H9 (cell line): ENCODE data around the gene CYP2B6. TPM values are rescaled to one million over a fixed set of nuclear protein-coding genes. Genes with fewer than 3 reads are reported as not detected.

Experiments used
- DNase-seq: peaks from one replicate; pipeline ENCODE4 v3.0.0-alpha.2; 2017
- H2AFZ ChIP-seq: one replicate; pipeline ENCODE4 v1.6.1; 2013; ENCODE audit warnings: mild to moderate bottlenecking, low read length, control low read depth, moderate library complexity
- H2AK5ac ChIP-seq: 2 replicates; pipeline ENCODE4 v1.6.1; 2013; ENCODE audit warnings: low read length, control low read depth, mixed read lengths; ENCODE audit not compliant: insufficient read length
- H2BK120ac ChIP-seq: one replicate; pipeline ENCODE4 v1.6.1; 2013; ENCODE audit warnings: low read depth, mild to moderate bottlenecking, low read length, control low read depth, inconsistent platforms; ENCODE audit not compliant: poor library complexity, severe bottlenecking
- H2BK12ac ChIP-seq: 2 replicates; pipeline ENCODE4 v1.6.1; 2013; ENCODE audit warnings: low read length, control low read depth, mixed read lengths, low read depth; ENCODE audit not compliant: insufficient read length
- H2BK15ac ChIP-seq: 2 replicates; pipeline ENCODE4 v1.6.1; 2013; ENCODE audit warnings: low read depth, low read length, control low read depth
- H2BK20ac ChIP-seq: one replicate; pipeline ENCODE4 v1.6.1; 2013; ENCODE audit warnings: low read depth, mild to moderate bottlenecking, low read length, control low read depth, inconsistent platforms; ENCODE audit not compliant: poor library complexity, severe bottlenecking
- H2BK5ac ChIP-seq: 2 replicates; pipeline ENCODE4 v1.6.1; 2013; ENCODE audit warnings: low read length, control low read depth, mixed read lengths; ENCODE audit not compliant: insufficient read length
- H3K14ac ChIP-seq: 2 replicates; pipeline ENCODE4 v1.6.1; 2013; ENCODE audit warnings: low read length, control low read depth; ENCODE audit not compliant: insufficient read depth
- H3K18ac ChIP-seq: 2 replicates; pipeline ENCODE4 v1.6.1; 2013; ENCODE audit warnings: low read depth, mild to moderate bottlenecking, mixed read lengths, low read length, control low read depth; ENCODE audit not compliant: insufficient read length
- H3K23ac ChIP-seq: 2 replicates; pipeline ENCODE4 v1.6.1; 2013; ENCODE audit warnings: low read length, control low read depth, mixed read lengths, low read depth; ENCODE audit not compliant: insufficient read length
- H3K23me2 ChIP-seq: 2 replicates; pipeline ENCODE4 v1.6.1; 2013; ENCODE audit warnings: low read depth, mild to moderate bottlenecking, mixed read lengths, low read length, control low read depth; ENCODE audit not compliant: insufficient read length, poor library complexity, severe bottlenecking
- H3K27ac ChIP-seq: 2 replicates; pipeline ENCODE4 v1.5.1; 2013; ENCODE audit warnings: low read length, control low read depth, mixed read lengths, low read depth; ENCODE audit not compliant: insufficient read length
- H3K27me3 ChIP-seq: 2 replicates; pipeline ENCODE4 v1.6.1; 2013; ENCODE audit warnings: low read length, control low read depth, inconsistent platforms; ENCODE audit not compliant: insufficient read depth
- H3K4ac ChIP-seq: 2 replicates; pipeline ENCODE4 v1.6.1; 2013; ENCODE audit warnings: low read depth, mild to moderate bottlenecking, control low read depth, inconsistent platforms, low read length, moderate library complexity
- H3K4me1 ChIP-seq: 2 replicates; pipeline ENCODE4 v1.6.1; 2013; ENCODE audit warnings: low read length, control low read depth, inconsistent platforms; ENCODE audit not compliant: insufficient read depth
- H3K4me2 ChIP-seq: 2 replicates; pipeline ENCODE4 v1.6.1; 2013; ENCODE audit warnings: low read length, control low read depth, mixed read lengths; ENCODE audit not compliant: insufficient read length, insufficient read depth
- H3K56ac ChIP-seq: 2 replicates; pipeline ENCODE4 v1.6.1; 2013; ENCODE audit warnings: low read depth, mild to moderate bottlenecking, mixed read lengths, low read length, control low read depth; ENCODE audit not compliant: insufficient read length
- H3K79me1 ChIP-seq: 2 replicates; pipeline ENCODE4 v1.6.1; 2013; ENCODE audit warnings: low read depth, mild to moderate bottlenecking, moderate library complexity, low read length, control low read depth, inconsistent platforms; ENCODE audit not compliant: insufficient read depth, poor library complexity, severe bottlenecking
- H3K79me2 ChIP-seq: 2 replicates; pipeline ENCODE4 v1.6.1; 2013; ENCODE audit warnings: low read length, control low read depth, inconsistent platforms; ENCODE audit not compliant: insufficient read depth
- H3K9ac ChIP-seq: 2 replicates; pipeline ENCODE4 v1.6.1; 2013; ENCODE audit warnings: low read length, control low read depth, mixed read lengths; ENCODE audit not compliant: insufficient read length; ENCODE audit errors: extremely low read depth
- H3K9me3 ChIP-seq: one replicate; pipeline ENCODE4 v1.6.1; 2013; ENCODE audit warnings: low read depth, low read length, inconsistent platforms; ENCODE audit not compliant: control insufficient read depth
- H3T11ph ChIP-seq: one replicate; pipeline ENCODE4 v1.6.1; 2013; ENCODE audit warnings: mild to moderate bottlenecking, low read length, control low read depth, inconsistent platforms
- H4K20me1 ChIP-seq: one replicate; pipeline ENCODE4 v1.6.1; 2013; ENCODE audit not compliant: control insufficient read depth, insufficient read length, insufficient read depth
- H4K5ac ChIP-seq: 2 replicates; pipeline ENCODE4 v1.6.1; 2013; ENCODE audit warnings: low read depth, mild to moderate bottlenecking, mixed read lengths, low read length, control low read depth; ENCODE audit not compliant: insufficient read length
- H4K8ac ChIP-seq: replicated peaks from 2 replicates; pipeline ENCODE4 v1.6.1; 2013; ENCODE audit warnings: low read length, control low read depth, mixed read lengths, low read depth; ENCODE audit not compliant: insufficient read length
- H4K91ac ChIP-seq: 2 replicates; pipeline ENCODE4 v1.6.1; 2013; ENCODE audit warnings: low read depth, mild to moderate bottlenecking, moderate library complexity, mixed read lengths, low read length, control low read depth; ENCODE audit not compliant: insufficient read length
- H3K27ac Mint-ChIP-seq, 3 experiments: 2 replicates in 2 of 3; 3 replicates in 1 of 3; pipeline ENCODE4 v1.8.0; 2020 to 2021; ENCODE audit warnings: mixed read lengths in 3 of 3, mild to moderate bottlenecking in 1 of 3, moderate library complexity in 1 of 3
- H3K27me3 Mint-ChIP-seq: 2 replicates; pipeline ENCODE4 v1.8.0; 2021; ENCODE audit warnings: low read depth, mild to moderate bottlenecking, moderate library complexity, mixed read lengths
- H3K36me3 Mint-ChIP-seq, 3 experiments: 2 replicates in 2 of 3; 3 replicates in 1 of 3; pipeline ENCODE4 v1.8.0; 2020 to 2021; ENCODE audit warnings: low read depth in 3 of 3, mixed read lengths in 3 of 3; ENCODE audit not compliant: insufficient read depth in 1 of 3
- H3K4me1 Mint-ChIP-seq, 2 experiments: 2 replicates each; pipeline ENCODE4 v1.8.0; 2020; ENCODE audit warnings: mixed read lengths in 2 of 2
- H3K4me3 Mint-ChIP-seq, 2 experiments: 2 replicates in 1 of 2; 3 replicates in 1 of 2; pipeline ENCODE4 v1.8.0; 2020 to 2021; ENCODE audit warnings: mild to moderate bottlenecking in 2 of 2, mixed read lengths in 2 of 2, moderate library complexity in 1 of 2
- H3K9me3 Mint-ChIP-seq, 2 experiments: 2 replicates in 1 of 2; 3 replicates in 1 of 2; pipeline ENCODE4 v1.8.0; 2020; ENCODE audit warnings: mild to moderate bottlenecking in 2 of 2, mixed read lengths in 2 of 2, moderate library complexity in 1 of 2
- CTCF ChIP-seq: fragments of 200-600 bp; sonication (generic); conservative IDR thresholded peaks from 3 replicates; pipeline ENCODE4 v1.8.0; 2021; ENCODE audit warnings: antibody characterized with exemption, mild to moderate bottlenecking
- WGBS: extraction: QIAGEN DNeasy Blood & Tissue Kit; methylation state at CpG from one replicate; pipeline ENCODE4 v1.1.7; 2013; ENCODE audit warnings: missing lambda C conversion rate, low lambda C conversion rate, mixed read lengths; ENCODE audit not compliant: insufficient read length; ENCODE audit errors: extremely low coverage; 5-methylcytosine and 5-hydroxymethylcytosine counted together
- total RNA-seq: library from RNA; stranded (reverse); gene quantifications from 2 replicates; pipeline ENCODE4 v1.2.1, GENCODE V29; 2021

Gene CYP2B6
- total RNA-seq, 1 experiment from 2014 or later: 3.0 TPM

- Histone ChIP-seq H4K91ac (no peak overlapping the region), H3K79me1 (no peaks in the 10 kb centered on the region), H2AK5ac (no peak overlapping the region), H2BK5ac (no peak overlapping the region), H3K56ac (no peak overlapping the region), H3K4me2 (no peak overlapping the region), H2AFZ (no peak overlapping the region), H3K4me1 (no peaks in the 10 kb centered on the region), H3K23me2 (no peaks in the 10 kb centered on the region), H3K18ac (no peak overlapping the region), H2BK15ac (no peak overlapping the region), H3K27ac (no peak overlapping the region), H3K4ac (no peak overlapping the region), H4K20me1 (no peaks in the 10 kb centered on the region), H2BK20ac (no peak overlapping the region), H2BK120ac (no peak overlapping the region), H3K27me3 (no peaks in the 10 kb centered on the region), H3K23ac (no peak overlapping the region), H4K5ac (no peak overlapping the region), H4K8ac (no peak overlapping the region), H3K9ac (no peak overlapping the region), H3T11ph (no peak overlapping the region), H3K9me3 (no peaks in the 10 kb centered on the region), H2BK12ac (no peak overlapping the region), H3K79me2 (no peaks in the 10 kb centered on the region), H3K14ac (no peak overlapping the region)
- no CpG with 5 or more reads among the region's 6 CpGs for WGBS
- Mint-ChIP-seq H3K4me1 (peaks cover 28 to 31% of the 10 kb centered on the region in 2 experiments), H3K4me3 (no peak overlapping the region), H3K27ac (no peak overlapping the region; a peak in 1 of 7 replicates), H3K9me3 (no peaks in the 10 kb centered on the region), H3K36me3 (0 out of 7 replicates have a peak, but pooled peaks cover 0 to 1% (median 0%) of the 10 kb centered on the region in 3 experiments), H3K27me3 (peaks cover 12% of the 10 kb centered on the region)
- no peak for TF ChIP-seq CTCF
- DNase-seq: no peak
Measured at GRCh38 chr19:41027273-41027967, 36.3 kb downstream of the CYP2B6 start.
